Measurements from ENCODE around the gene DEPDC1B. TPM values are rescaled to one million over a fixed set of nuclear protein-coding genes. Genes with fewer than 3 reads are reported as not detected.

DEPDC1B gene
- total RNA-seq, 1 experiment from 2014 or later = 22.2 TPM

DNA sequence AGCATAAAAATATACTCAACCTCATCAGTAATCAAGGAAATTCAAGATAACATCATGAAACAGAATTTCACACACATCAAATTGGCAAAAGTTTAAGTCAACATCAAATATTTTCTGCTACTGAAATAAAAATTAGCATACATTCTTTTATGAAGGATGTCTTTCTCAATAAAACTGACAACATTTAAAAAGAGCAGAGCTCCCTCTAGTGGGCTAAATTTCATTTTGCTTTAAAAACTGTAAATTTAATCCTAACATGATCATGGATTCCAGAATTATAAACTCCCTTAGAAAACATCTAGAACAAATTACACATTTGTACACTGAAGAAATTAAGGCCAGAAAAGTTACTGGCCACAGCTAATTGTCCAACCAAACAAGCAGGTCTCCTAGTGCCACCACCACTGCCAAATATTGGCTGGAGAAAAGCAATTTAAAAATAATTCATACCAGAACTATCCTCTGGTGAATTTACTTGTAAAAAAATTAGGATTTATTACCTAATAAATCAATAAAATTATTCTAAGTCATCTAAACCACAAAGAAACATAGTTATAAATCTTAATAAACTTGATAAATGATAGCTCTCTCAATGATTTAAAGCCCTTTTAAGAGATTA lies 31.2 kb downstream of the DEPDC1B start:
- no TSS peak for BruUV-seq (replicated peaks)
- no peak for DNase-seq (ENCODE audit: low read depth, low spot score)
- ChIA-PET POLR2A (no interaction called here), CTCF (no interaction called here)
- H3K9me3 ChIP-seq (ENCODE audit: control insufficient read depth, insufficient read depth, low read depth, low read length) = no peaks in the 10 kb centered on the region
- ATAC-seq = no peak
- intact Hi-C loops (cut with micrococcal nuclease; ENCODE audit: unreplicated experiment) = loop anchor here (2.0 kb wide), 1 partner anchor 856 kb away; no protein-coding TSS in a partner anchor
- H3K36me3 ChIP-seq (ENCODE audit: control insufficient read depth, insufficient read depth, low read length) = no peaks in the 10 kb centered on the region
- no peak overlapping the region for H3K4me3 ChIP-seq (ENCODE audit: low read depth in 2 of 2, low read length in 2 of 2)
- no peaks in the 10 kb centered on the region for H3K27me3 ChIP-seq (ENCODE audit: control insufficient read depth, insufficient read depth, low read length)
- no peak overlapping the region for H3K27ac ChIP-seq (ENCODE audit: low read length)
- TF ChIP-seq SIN3A (IDR thresholded peaks at IDR 0.05; ENCODE audit: borderline replicate concordance, insufficient read depth, low read depth, low read length) (no peak), POLR2AphosphoS5 (IDR thresholded peaks at IDR 0.05; ENCODE audit: low read depth, low read length) (no peak)
- TF ChIP-seq, protein P1, sequence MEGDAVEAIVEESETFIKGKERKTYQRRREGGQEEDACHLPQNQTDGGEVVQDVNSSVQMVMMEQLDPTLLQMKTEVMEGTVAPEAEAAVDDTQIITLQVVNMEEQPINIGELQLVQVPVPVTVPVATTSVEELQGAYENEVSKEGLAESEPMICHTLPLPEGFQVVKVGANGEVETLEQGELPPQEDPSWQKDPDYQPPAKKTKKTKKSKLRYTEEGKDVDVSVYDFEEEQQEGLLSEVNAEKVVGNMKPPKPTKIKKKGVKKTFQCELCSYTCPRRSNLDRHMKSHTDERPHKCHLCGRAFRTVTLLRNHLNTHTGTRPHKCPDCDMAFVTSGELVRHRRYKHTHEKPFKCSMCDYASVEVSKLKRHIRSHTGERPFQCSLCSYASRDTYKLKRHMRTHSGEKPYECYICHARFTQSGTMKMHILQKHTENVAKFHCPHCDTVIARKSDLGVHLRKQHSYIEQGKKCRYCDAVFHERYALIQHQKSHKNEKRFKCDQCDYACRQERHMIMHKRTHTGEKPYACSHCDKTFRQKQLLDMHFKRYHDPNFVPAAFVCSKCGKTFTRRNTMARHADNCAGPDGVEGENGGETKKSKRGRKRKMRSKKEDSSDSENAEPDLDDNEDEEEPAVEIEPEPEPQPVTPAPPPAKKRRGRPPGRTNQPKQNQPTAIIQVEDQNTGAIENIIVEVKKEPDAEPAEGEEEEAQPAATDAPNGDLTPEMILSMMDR (IDR thresholded peaks at IDR 0.05) = peak; percentile 69; the same call in 1 of the 2 replicates
- in situ Hi-C loops (cut with HindIII; ENCODE audit: low pct_unique_long_range_greater_than_20kb, low sequenced_read_pairs) = no loop called here
- H3K4me1 ChIP-seq (ENCODE audit: control insufficient read depth, insufficient read depth, low read length) = no peaks in the 10 kb centered on the region

DNA sequence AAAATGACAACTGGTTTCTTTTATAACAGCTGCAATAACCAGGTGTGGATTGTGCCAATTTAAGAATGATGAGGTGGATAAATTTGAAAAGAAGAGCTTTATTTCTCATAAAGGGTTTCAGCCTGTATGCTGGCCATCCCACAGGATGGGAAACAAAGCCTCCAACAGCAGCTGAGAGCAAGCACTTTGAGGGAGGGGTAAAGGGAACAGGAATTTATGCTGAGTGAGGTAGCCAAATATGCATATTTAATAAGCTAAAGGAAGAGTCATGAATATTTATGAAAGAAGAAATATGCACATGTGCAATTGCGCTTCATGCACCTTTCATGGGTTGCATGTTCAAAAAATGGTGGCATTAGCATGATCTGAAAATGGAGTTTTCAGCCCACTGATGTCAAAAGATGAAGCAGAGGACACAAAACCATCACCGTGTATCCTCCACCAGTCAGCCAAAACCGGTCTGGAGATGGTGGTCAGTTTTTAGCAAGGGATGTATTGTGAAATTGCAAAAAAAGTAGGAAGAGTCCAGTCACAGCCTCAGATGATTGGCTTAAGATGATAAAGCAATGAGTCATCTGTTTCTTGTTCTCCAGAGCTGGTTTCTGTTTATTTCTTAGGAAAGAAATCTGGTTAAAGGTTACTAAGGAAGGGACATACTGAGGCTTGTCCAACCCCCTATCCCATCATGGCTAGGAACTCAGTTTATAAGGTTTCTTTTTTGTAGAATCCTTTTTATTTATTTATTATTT lies 47.9 kb downstream of the DEPDC1B start:
- no peak for DNase-seq (ENCODE audit: low read depth, low spot score)
- Histone ChIP-seq H3K9me3 (ENCODE audit: control insufficient read depth, insufficient read depth, low read depth, low read length) (no peaks in the 10 kb centered on the region), H3K27ac (ENCODE audit: low read length) (no peak overlapping the region), H3K27me3 (ENCODE audit: control insufficient read depth, insufficient read depth, low read length) (no peaks in the 10 kb centered on the region), H3K4me1 (ENCODE audit: control insufficient read depth, insufficient read depth, low read length) (no peaks in the 10 kb centered on the region), H3K36me3 (ENCODE audit: control insufficient read depth, insufficient read depth, low read length) (no peaks in the 10 kb centered on the region), H3K4me3 (ENCODE audit: low read depth in 2 of 2, low read length in 2 of 2) (no peak overlapping the region)
- no peak for TF ChIP-seq SIN3A (IDR thresholded peaks at IDR 0.05; ENCODE audit: borderline replicate concordance, insufficient read depth, low read depth, low read length)
- TF ChIP-seq POLR2AphosphoS5 (IDR thresholded peaks at IDR 0.05; ENCODE audit: low read depth, low read length) = no peak
- TF ChIP-seq, protein P2, sequence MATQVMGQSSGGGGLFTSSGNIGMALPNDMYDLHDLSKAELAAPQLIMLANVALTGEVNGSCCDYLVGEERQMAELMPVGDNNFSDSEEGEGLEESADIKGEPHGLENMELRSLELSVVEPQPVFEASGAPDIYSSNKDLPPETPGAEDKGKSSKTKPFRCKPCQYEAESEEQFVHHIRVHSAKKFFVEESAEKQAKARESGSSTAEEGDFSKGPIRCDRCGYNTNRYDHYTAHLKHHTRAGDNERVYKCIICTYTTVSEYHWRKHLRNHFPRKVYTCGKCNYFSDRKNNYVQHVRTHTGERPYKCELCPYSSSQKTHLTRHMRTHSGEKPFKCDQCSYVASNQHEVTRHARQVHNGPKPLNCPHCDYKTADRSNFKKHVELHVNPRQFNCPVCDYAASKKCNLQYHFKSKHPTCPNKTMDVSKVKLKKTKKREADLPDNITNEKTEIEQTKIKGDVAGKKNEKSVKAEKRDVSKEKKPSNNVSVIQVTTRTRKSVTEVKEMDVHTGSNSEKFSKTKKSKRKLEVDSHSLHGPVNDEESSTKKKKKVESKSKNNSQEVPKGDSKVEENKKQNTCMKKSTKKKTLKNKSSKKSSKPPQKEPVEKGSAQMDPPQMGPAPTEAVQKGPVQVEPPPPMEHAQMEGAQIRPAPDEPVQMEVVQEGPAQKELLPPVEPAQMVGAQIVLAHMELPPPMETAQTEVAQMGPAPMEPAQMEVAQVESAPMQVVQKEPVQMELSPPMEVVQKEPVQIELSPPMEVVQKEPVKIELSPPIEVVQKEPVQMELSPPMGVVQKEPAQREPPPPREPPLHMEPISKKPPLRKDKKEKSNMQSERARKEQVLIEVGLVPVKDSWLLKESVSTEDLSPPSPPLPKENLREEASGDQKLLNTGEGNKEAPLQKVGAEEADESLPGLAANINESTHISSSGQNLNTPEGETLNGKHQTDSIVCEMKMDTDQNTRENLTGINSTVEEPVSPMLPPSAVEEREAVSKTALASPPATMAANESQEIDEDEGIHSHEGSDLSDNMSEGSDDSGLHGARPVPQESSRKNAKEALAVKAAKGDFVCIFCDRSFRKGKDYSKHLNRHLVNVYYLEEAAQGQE (IDR thresholded peaks at IDR 0.05; ENCODE audit: insufficient read depth in 1 of 2, low read depth in 2 of 2, low read length in 1 of 2) = no peak
- TF ChIP-seq, protein P1 (IDR thresholded peaks at IDR 0.05) = no peak
- no peak for TF ChIP-seq TCF7L2 (IDR thresholded peaks at IDR 0.05; ENCODE audit: low read depth, low read length)
- intact Hi-C loops (cut with micrococcal nuclease; ENCODE audit: unreplicated experiment) = no loop called here
- no peak for ATAC-seq
- in situ Hi-C loops (cut with HindIII; ENCODE audit: low pct_unique_long_range_greater_than_20kb, low sequenced_read_pairs) = no loop called here
- BruUV-seq (replicated peaks) = no TSS peak
- CTCF ChIA-PET = no interaction called here
- POLR2A ChIA-PET = no interaction called here
